DMS 273 treated with DMSO at 0.1 percent for 48 hours (cell line): ENCODE results near the gene DOK6.
A peak's percentile ranks its signal among the peaks of the same experiment; 100 is the strongest.
"Not testable (repeated sequence)": the region's sequence is repeated elsewhere in the genome, so short reads cannot be mapped to it uniquely, and the experiment has no call there.

ENCODE experiments used
- DNase-seq: peaks from one replicate; lab custom pipeline; 2025; lab: John Stamatoyannopoulos, UW

DOK6 gene

GRCh38 chr18:69813559-69813958 lies 412.9 kb downstream of the DOK6 start:
- DNase-seq = no peak

GRCh38 chr18:69814861-69815385 lies 414.2 kb downstream of the DOK6 start:
- DNase-seq = no peak

GRCh38 chr18:69817335-69817940 lies 416.8 kb downstream of the DOK6 start:
- DNase-seq = no peak

GRCh38 chr18:69819460-69819859 lies 418.8 kb downstream of the DOK6 start:
- no peak for DNase-seq

GRCh38 chr18:69820538-69820937 lies 419.9 kb downstream of the DOK6 start:
- no peak for DNase-seq

GRCh38 chr18:69830189-69830588 lies 429.5 kb downstream of the DOK6 start:
- DNase-seq = no peak

GRCh38 chr18:69834980-69835379 lies 434.3 kb downstream of the DOK6 start:
- DNase-seq = not testable (repeated sequence)

GRCh38 chr18:69838003-69838402 lies 437.3 kb downstream of the DOK6 start:
- no peak for DNase-seq

- DNase-seq = no peak
Measured at GRCh38 chr18:69838620-69839411, 438.1 kb downstream of the DOK6 start.

GRCh38 chr18:69839497-69839896 lies 438.8 kb downstream of the DOK6 start:
- DNase-seq = no peak

GRCh38 chr18:69840001-69840400 lies 439.3 kb downstream of the DOK6 start:
- no peak for DNase-seq

- no peak for DNase-seq
Measured at GRCh38 chr18:69840445-69840844, 439.8 kb downstream of the DOK6 start.

GRCh38 chr18:69841117-69841516 lies 440.4 kb downstream of the DOK6 start:
- no peak for DNase-seq

GRCh38 chr18:69843015-69843414 lies 442.3 kb downstream of the DOK6 start:
- no peak for DNase-seq

- no peak for DNase-seq
Measured at GRCh38 chr18:69844656-69845055, 444.0 kb downstream of the DOK6 start.

- peak; percentile 55 for DNase-seq
Measured at GRCh38 chr18:69845593-69846506, 445.2 kb downstream of the DOK6 start.

GRCh38 chr18:69853051-69853450 lies 452.4 kb downstream of the DOK6 start:
- no peak for DNase-seq

- no peak for DNase-seq
Measured at GRCh38 chr18:69854455-69854854, 453.8 kb downstream of the DOK6 start.

- DNase-seq = no peak
Measured at GRCh38 chr18:69858897-69859296, 458.2 kb downstream of the DOK6 start.

- not testable (repeated sequence) for DNase-seq
Measured at GRCh38 chr18:69864802-69865201, 464.1 kb downstream of the DOK6 start.

GRCh38 chr18:69865776-69866175 lies 465.1 kb downstream of the DOK6 start:
- no peak for DNase-seq

GRCh38 chr18:69866212-69866611 lies 465.5 kb downstream of the DOK6 start:
- DNase-seq = no peak
